GM12864 (cell line): ENCODE data around the gene CLN3.

Experiments used
- DNase-seq: peaks from one replicate; pipeline ENCODE4 v3.0.0-alpha.2; 2011; ENCODE audit warnings: low read depth
- H3K4me3 ChIP-seq: 2 replicates; pipeline ENCODE4 v1.5.1; 2011; ENCODE audit warnings: mild to moderate bottlenecking, low read depth, low read length, control low read depth
- TF ChIP-seq, protein P1 (sequence below): IDR thresholded peaks from 2 replicates; pipeline ENCODE4 v1.5.1; 2011; ENCODE audit warnings: low read depth, mild to moderate bottlenecking, moderate library complexity, low read length, control low read depth, inconsistent platforms; ENCODE audit errors: missing control alignments

Gene CLN3

DNA sequence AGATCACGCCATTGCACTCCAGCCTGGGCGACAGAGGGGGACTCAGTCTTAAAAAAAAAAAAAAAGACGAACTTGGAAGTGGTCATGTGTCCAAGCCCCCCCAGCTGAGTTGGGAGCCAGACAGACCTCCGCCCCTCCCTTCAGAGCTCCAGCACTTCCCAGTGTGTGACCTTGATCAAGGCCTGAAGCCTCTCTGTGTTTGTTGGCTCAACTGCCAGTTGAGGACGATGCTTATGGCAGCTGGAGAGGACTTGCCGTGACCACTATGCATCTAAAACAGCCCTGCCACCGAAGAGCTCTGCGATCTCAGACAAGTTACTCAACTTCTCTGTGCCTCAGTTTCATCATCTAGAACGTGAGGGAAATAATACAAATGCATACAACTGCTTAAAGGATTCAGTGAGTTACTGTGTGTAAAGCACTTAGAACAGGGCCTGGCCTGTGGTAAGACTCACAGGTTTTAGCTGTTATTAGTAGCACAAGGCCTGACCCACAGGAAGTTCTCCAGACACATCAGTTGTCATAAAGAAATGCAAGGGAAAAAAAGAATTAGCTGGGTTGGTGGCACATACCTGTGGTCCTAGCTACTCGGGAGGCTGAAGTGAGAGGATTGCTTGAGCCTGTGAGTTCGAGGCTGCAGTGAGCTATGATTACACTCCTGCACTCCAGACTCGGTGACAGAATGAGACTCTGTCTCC lies 21.8 kb upstream of the CLN3 start:
- no peak overlapping the region for H3K4me3 ChIP-seq
- no peak for DNase-seq
- TF ChIP-seq, protein P1, sequence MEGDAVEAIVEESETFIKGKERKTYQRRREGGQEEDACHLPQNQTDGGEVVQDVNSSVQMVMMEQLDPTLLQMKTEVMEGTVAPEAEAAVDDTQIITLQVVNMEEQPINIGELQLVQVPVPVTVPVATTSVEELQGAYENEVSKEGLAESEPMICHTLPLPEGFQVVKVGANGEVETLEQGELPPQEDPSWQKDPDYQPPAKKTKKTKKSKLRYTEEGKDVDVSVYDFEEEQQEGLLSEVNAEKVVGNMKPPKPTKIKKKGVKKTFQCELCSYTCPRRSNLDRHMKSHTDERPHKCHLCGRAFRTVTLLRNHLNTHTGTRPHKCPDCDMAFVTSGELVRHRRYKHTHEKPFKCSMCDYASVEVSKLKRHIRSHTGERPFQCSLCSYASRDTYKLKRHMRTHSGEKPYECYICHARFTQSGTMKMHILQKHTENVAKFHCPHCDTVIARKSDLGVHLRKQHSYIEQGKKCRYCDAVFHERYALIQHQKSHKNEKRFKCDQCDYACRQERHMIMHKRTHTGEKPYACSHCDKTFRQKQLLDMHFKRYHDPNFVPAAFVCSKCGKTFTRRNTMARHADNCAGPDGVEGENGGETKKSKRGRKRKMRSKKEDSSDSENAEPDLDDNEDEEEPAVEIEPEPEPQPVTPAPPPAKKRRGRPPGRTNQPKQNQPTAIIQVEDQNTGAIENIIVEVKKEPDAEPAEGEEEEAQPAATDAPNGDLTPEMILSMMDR = no peak

DNA sequence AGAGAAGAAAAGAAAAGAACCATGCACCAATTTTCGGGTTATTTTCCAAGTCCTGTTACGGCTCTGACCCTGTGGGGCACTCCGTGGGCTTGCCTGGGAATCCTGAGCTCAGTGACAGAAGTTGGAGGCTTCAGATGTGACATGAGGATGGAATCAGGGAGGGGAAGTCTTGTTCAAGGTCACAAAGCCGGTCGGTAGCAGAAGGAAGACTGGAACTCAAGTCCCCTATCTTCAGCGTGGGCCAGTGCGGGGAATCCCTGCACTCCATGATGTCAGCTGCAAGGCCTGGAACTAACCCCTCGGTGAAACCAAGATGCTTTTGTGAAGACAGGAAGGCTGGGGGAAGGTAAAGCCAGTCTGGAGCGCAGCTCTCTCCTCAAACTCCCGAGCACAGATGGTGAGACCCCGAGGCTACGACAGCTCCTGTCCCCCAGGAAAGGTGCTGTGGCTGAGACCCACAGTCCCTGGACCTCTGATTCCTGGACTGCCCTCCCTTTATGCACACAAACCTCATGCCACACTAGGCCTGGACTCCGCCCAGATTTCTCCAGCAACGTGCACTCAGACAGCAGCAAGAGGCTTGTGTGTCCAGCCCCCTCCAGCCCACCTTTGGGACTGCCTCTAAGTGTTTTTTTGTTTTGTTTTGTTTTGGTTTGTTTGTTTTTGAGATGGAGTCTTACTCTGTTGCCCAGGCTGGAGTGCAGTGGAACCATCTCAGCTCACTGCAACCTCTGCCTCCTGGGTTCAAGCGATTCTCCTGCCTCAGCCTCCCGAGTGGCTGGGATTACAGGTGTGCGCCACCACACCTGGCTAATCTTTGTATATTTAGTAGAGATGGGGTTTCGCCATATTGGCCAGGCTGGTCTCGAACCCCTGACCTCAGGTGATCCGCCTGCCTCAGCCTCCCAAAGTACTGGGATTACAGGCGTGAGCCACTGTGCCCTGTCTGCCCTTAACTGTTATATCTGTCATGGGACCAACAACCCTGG lies 20.2 kb upstream of the CLN3 start:
- H3K4me3 ChIP-seq = no peak overlapping the region
- TF ChIP-seq, protein P1 = no peak
- no peak for DNase-seq

DNA sequence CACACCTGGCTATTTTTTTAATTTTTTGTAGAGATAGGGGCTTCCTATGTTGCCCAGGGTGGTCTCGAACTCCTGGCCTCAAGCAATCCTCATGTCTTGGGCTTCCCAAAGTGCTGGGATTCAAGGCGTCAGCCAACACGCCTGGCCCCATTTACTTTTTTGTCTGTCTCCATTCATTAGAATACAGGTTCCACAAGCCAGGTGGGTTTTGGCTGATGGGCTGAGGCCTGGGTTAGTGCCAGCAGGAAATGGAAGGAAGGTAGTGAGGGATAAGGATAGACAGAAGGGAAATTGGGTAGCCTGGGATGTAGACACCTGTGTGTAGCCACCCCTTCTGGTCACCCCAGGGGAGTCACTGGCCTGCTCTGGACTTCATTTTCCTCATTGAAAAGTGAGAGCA lies 19.2 kb upstream of the CLN3 start:
- no peak overlapping the region for H3K4me3 ChIP-seq
- DNase-seq = no peak
- TF ChIP-seq, protein P1 = no peak

DNA sequence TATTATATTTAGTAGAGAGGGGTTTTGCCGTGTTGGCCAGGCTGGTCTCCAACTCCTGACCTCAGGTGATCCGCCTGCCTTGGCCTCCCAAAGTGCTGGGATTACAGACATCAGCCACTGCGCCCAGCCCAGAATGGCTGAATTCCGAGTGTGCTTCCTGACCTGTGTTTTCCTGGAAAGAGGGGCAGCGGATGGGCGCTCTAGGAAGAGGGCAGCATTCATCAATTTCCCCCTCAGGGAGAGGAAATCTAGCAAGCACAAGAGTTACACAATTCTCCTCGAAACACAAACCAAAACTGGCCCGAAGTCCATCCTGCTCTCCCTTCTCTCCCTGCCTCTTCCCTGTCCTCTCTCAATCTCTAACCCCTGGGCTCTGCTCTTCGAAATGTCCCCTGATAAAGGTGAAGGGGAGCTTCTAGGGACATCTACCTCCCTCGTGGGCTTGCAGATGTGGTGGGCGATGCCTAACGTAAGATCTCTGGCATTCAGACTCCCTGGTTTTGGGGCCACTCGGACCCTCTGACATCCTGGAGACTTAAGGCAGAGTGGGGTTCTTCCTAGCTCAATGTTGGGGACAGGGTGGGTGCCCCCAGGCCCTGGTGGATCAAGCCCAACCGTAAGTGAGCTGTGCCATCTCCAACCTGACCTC lies 13.7 kb upstream of the CLN3 start:
- TF ChIP-seq, protein P1 = no peak
- DNase-seq = no peak

DNA sequence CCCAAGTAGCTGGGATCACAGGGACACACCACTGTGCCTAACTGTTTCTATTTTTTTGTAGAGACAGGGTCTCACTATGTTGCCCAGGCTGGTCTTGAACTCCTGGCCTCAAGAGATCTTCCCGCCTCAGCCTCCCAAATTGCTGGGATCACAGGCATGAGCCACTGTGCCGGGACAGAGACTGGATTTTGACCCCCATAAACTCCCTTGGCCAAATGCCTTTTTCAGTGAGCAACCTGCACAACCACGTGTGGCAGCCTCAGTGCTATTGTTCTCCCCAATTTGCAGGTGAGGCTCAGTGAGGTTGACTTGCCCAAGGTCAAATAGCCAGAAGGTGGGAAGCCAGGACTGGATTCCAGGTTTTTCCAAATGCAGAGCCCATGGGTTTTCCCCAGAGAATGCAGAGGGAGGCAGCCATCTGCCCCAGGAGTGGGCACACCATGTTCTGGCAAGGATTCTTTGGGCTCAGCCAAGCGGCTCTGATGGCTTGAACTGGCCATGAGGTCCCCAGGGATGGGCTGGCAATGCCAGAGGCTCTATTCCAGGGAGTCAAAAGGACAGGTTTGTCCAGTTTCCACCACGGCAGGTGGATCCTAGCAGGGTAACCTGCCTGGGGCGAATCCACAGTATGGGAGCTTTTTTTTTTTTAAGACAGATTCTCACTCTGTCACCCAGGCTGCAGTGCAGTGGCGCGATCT lies 13.0 kb upstream of the CLN3 start:
- H3K4me3 ChIP-seq = no peak overlapping the region
- TF ChIP-seq, protein P1 = no peak
- no peak for DNase-seq

More for the DNA sequence above, 13.7 kb upstream of the CLN3 start:
- H3K4me3 ChIP-seq = no peak overlapping the region

DNA sequence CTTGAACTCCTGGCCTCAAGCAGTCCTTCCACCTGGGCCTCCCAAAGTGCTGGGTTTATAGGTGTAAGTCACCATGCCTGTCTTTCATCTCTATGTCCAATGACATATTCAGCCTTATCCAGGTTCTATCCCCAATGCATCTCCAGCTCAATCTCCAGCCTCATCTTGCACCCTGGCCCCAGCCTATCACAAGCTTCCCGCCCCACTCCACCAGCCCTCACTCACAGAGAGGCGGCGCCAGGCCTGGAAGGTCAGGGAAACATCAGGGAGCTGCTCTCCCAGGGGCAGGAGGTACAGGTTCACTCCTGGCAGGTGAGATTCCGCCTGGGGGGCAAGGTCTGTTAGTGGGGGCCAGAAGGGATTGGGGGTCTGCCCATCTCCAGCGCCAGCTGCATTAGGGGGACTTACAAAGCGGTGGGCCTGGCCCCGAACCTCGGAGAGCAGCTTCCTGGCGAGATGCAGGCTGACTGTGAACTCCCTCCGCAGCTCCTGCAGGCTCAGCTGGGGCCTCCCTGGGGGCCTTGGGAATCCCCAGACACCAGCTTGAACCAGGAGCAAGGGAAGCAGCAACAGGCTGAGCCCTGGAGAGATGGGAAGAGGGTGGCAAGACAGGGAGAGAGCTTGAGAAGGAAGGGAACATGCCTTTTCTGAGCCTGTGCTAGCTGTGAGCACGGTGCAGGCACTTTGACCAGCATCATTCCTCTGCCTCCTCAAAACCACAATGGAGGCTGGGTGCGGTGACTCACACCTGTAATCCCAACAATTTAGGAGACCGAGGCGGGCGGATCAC lies 11.8 kb upstream of the CLN3 start:
- TF ChIP-seq, protein P1 = no peak
- DNase-seq = no peak
- no peak overlapping the region for H3K4me3 ChIP-seq
